Activated T-cell treated with anti-CD3 and anti-CD28 coated beads for 4 hours (primary cell): Measurements from ENCODE around the gene SERPINB5.

Source experiments
- DNase-seq: peaks from one replicate; pipeline ENCODE4 v3.0.0-alpha.2; 2020

The SERPINB5 gene

GRCh38 chr18:63472380-63472779, 4.4 kb upstream of the SERPINB5 start:
- DNase-seq = no peak

DNA sequence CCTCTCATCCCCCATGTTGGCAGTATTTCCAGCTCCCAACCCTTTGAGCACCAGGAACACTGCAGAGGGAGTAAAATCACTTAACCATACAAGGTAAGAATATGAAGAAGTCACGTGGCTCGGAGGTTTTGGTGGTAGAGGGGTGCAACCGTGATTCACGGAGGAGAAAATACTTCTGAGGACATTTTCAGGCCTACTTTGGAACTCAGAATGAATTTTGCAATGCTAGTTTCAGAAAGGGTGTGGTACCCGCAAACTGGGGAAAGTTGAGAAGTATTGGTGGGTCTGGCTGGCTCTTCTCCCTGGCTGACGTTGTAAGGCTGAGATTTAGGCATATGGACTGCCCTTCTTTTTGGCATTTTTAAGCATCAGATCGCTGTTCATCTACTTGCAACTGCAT, 442 bp downstream of the SERPINB5 start:
- no peak for DNase-seq

DNA sequence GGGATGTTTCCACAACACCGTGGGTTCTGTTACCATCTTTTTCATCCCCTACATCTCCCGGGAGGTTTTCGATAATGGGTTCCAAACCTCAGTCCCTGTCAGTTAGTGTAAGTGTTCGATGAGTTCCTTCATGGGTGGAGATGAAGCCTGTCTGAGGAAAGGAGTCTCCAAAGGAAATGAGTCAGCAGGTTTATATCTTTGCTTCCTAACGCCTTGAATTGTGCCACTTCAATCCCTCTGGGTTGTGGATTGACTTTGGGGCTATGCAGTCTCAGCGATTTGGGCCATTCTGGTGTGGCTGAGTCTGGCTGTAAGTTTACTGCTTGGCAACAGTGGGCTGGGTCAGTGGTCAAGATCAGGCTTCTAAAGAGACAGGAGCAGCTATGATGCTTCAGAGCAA, 1.2 kb downstream of the SERPINB5 start:
- DNase-seq = no peak

- DNase-seq = no peak
Observed at GRCh38 chr18:63479826-63480225, 3.1 kb downstream of the SERPINB5 start.

GRCh38 chr18:63480476-63480875, 3.7 kb downstream of the SERPINB5 start:
- DNase-seq = no peak

DNA sequence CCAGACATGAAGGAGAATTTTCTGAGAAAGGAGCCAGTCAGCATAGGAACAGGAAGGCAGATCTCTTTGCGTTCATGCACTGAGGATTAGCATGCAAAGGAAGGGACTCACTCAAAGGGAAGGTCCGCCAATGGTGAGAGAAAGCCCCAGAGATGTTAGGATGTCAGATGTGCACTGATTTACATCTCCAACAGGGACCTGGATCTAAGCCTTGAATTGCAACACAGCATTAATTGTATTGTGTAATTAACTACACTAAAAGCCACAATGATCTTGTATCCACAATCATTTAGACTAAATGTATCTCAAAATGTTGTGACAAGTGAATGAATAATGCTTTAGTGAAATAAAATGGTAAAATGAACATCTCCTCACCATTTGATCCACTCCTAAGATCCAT, 4.2 kb downstream of the SERPINB5 start:
- no peak for DNase-seq

- no peak for DNase-seq
Observed at GRCh38 chr18:63487676-63488075, 10.9 kb downstream of the SERPINB5 start.

GRCh38 chr18:63488160-63488559, 11.4 kb downstream of the SERPINB5 start:
- DNase-seq = no peak

DNA sequence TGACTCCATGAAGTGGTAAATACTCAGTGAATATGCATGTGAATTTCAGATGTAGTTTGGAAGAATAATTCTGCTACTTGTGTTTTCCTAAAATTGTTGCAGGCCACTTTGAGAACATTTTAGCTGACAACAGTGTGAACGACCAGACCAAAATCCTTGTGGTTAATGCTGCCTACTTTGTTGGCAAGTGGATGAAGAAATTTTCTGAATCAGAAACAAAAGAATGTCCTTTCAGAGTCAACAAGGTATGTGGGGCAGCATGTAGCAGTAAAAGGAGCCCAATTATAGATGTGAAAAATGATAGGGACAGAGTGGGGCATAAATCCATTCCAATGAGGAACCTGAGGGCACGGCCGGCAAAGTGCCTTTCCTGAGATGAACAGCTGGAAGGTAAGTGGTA, 16.1 kb downstream of the SERPINB5 start:
- no peak for DNase-seq

- no peak for DNase-seq
Observed at GRCh38 chr18:63495675-63496074, 18.9 kb downstream of the SERPINB5 start.

DNA sequence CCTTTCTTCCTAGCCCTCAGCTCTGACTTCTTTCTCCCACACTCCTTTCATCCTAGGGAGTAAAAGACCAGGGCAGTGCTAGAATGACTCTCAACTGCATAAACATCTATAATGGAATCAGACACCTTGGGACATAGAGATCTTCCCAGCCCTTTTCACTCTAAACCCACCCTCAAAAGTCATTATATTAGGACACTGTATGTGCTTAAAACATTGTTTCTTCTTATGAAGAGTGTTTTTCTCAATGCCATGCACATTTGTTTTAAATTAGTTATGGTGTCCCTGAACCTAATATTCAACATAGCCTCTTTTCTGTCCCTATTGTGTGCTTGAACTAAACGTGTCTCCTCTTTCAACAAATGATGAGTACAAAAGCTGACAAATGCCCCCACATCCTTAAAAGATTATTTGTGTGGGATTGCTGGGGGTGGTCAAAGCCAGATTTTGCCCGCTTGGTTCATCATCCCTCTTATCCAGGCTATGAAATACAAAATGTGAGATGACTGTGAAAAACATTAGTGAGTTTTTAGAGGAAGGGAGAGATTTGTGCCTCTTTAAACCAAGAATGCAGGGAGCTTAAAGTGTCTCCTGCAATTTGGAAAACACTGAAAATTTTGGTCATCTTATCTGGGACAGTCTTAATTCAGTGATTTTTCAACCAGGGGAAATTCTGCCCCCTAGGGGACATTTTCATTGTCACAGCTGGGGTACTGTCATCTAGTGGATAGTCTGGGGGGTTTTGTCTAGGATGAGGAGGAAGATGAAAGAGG, 29.0 kb downstream of the SERPINB5 start:
- DNase-seq = peak; percentile 2

- no peak for DNase-seq
Observed at GRCh38 chr18:63506336-63506646, 29.5 kb downstream of the SERPINB5 start.

- DNase-seq = no peak
Observed at GRCh38 chr18:63508596-63508995, 31.8 kb downstream of the SERPINB5 start.

- no peak for DNase-seq
Observed at GRCh38 chr18:63511285-63511684, 34.5 kb downstream of the SERPINB5 start.

DNA sequence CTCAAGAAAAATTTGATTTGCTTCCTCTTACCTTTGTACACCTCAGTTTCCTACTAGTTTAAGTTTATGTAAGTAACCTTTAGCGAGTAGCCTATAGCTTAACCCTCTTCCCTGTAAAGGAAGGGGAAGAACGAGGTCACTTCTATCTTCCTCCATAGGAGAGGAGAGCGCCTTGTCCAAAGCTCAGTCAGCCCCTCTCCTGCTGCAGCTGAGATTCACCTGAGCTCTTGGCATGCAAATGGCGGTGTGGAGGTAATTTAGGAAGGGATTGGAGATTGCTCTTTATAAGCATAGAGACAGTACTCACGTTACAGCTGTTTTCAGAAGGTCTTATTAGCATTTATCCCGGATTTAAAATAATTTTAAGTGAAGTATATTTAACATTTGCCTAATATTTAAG, 37.6 kb downstream of the SERPINB5 start:
- DNase-seq = no peak

DNA sequence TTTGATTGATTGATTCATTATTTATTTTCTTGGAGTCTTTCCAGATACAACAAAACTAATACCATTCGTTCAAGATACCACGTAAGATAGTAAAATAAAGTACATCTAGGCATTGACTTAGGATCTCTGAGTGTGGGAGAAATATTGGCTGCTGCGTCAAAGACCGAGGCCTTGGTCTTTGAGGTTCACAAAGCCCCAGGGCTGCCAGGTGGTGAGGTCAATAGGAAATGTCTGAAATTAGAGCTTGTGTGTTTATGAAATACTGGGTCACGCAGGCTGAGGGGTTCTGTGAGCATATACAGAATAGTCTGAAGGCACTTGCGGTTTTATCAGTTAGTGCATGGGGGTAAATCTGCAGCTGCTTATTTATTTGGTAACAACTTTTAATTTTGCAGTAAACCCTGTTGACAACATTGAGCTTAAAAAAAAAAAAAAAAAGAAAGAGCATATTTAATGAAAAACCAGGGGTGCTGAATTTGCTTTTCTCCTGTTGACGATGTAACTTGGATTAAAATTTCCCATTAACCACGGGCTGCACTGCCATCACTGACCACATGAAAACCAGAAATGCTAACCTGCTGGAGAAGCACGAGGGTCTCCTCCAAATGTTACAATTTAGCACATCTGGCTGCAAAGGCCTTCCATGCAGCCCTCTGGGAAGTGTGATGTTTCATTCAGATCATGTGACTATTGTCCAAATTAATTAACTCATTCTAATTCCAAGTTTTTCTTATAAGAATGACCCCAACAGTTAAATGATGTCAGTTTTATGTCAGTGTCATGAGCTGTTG, 38.3 kb downstream of the SERPINB5 start:
- DNase-seq = no peak

DNA sequence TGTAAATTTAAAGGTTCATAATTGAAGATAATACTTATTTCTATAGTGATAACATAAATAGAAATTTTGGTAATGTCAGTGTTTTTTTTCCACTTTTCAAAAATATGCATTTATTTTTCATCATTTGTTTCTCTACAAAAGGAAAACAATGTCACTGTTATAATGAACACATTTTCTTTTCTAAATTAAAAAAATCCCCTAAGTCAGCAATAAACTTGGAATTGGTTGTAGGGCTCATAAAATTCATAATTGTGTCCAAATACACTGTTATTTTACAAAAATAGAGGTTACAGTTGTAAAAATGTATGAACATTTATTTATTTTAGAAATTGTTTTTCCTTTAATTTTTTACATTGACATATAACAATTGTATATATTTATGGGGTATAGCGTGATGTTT, 39.0 kb downstream of the SERPINB5 start:
- DNase-seq = no peak

DNA sequence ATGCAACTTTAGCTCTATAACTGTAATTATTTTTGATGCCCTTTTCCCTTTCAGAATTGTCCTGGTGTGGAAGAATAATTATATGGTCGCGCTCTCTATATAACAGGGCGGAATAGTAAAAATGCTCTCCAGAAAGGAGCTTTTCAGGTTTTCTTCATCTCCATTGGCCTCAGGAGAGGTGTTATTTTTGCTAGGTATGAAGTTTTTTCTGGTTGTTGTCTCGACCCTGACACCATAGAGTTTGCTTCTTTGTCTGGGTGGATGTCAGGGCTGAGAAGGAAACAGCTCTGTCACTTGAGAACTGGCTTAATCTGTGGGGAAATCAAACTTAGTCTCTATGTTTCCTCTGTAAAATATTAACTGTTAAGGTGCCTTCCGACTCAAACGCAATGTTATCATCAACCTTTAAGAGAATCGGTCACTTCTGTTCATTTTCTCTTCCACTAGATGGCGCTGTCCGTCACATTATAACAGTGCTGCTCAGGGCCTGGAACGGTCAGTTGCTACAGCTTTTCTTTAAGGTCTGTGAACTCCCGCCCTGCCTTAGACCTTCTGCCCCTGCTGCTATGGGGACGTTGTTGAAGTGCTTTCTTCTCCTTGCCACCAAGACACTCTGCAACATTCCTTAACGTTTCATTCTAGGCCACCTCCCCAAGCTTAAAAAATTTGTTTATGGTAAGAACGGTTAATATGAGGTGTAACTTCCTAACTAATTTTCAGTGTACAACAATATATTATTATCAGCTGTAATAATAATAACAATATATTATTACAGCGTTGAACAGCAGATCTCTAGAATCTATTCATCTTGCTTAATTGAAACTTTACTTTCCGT, 41.6 kb downstream of the SERPINB5 start:
- DNase-seq = peak; percentile 36

DNA sequence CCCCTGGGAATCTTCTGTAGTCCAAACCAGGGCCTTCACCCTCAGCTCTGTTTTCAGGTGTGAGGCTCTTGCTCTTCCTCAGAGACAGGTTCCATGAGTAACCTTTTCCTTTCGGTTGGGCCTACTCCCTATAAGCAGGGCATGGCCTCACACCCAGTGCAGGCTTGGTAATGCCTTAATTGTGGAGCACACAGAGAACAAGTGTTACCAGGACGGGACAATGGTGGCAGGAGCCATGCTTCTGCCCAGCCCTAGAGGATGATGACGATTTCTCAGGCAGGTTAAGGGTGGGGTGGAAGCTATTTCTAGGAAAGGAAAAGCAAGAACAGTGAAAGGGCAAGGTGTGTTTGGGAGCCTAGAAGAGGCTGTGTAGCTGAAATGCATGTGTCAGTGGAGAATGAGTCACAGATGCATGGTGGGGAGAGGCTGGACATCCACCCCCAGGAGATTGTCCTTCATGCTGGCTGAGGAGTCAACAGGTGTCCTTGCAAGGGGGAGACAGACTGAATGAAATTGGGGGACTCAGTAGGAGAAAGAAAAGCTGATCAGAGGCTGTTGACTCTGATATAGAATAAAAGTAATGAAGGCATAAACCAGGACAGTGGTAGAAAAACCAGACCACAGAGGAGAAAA, 43.4 kb downstream of the SERPINB5 start:
- no peak for DNase-seq

DNA sequence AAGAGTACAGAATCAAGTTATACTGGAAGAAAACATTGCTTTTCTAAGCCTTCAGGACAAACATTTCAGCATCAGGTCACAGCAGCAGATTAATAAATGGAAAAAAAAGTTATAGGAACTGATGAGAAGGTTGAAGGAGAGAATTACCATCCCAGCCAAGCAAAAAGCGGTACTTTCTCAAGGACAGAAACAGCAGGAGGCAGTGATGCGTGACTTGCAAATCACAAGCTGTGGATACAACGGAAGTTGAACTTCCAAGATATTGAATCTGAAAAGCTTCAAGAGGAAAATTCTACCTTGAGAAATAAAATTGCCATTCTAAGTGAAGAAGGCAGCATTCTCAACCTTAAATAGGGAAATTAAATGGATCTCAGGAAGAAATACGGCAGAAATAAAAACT, 46.9 kb downstream of the SERPINB5 start:
- no peak for DNase-seq

DNA sequence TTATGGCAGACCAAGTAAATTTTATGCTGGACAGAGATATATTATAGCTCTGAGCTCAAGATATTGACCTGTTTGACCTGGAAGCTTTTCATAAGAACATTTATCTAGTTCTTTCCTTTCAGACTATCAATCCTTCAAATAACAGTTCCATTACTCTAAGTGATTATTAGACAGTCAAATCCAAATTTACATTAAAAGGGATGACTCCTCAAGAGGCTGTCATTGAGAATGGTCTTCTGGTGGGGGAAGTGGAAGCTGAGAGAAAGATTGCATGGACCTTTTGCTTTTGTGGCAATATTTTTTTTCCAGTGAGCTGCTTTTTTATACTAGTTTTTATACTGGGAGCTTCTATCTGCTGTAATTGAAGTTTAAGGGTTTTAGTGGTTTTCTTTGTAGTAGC, 50.5 kb downstream of the SERPINB5 start:
- DNase-seq = no peak

DNA sequence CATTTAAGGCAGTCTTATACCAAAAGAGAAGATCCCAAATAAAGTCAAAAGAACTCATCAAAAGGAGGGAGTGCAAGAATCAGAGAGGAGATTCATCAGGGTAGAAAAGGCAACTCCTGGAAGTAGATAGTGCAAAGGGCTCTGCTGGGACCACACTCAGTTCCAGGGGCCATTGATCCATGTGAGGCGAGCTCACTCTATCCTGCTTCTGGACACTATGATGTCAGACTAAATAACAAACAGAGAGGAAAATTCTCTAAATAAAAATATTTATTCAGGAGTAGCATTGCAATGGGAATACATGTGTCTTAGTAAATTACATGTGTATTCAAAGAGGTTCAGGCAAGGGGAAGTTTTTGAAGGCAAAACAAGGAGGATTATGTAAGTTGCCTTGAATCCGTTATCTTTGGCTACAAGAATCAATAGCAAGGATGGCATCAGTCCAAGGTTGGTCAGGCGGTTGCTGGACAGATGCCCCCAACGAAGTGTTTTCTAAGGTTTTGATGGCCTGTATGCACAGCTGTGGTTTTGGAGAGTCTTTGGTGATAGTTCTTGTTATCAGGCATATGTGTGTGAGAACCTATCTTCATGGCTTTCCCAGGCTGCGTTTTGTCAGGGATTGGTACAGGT, 52.2 kb downstream of the SERPINB5 start:
- no peak for DNase-seq

DNA sequence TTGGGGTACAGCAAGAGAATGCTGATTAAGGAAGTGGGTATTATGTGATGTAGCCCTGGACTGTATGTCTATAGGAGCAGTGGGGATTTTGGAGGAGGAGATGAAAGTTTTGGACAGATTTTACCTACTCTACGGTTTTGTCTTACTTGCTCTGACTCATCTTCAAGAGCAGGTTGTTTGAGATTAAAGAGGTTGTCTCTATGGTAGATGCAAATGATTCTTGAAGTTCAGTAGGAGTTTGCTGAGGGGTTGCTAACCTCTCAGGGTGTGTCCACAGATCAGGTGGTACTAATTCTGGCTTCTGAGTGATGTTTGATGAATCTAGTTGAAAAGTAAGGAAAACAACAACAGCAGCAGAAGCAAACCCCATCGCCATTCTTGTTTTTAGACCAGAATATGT, 55.7 kb downstream of the SERPINB5 start:
- DNase-seq = no peak
